Ishikawa (cell line): Measurements from ENCODE around the gene NOCT.

Experiments
- CEBPB ChIP-seq: IDR thresholded peaks from 2 replicates; pipeline ENCODE4 v1.6.1; 2012
- EGR1 ChIP-seq: IDR thresholded peaks from 2 replicates; pipeline ENCODE4 v1.6.1; 2012
- EP300 ChIP-seq: IDR thresholded peaks from 2 replicates; pipeline ENCODE4 v1.6.1; 2012; ENCODE audit warnings: borderline replicate concordance
- FOXM1 ChIP-seq: IDR thresholded peaks from 2 replicates; pipeline ENCODE4 v1.6.1; 2012; ENCODE audit warnings: low read depth, borderline replicate concordance
- NFIC ChIP-seq: IDR thresholded peaks from 2 replicates; pipeline ENCODE4 v1.6.1; 2012
- RAD21 ChIP-seq: IDR thresholded peaks from 2 replicates; pipeline ENCODE4 v1.6.1; 2012; ENCODE audit warnings: low read depth
- TAF1 ChIP-seq: IDR thresholded peaks from 2 replicates; pipeline ENCODE4 v1.6.1; 2012; ENCODE audit warnings: low read depth, mild to moderate bottlenecking
- YY1 ChIP-seq: IDR thresholded peaks from 2 replicates; pipeline ENCODE4 v1.6.1; 2012; ENCODE audit warnings: low read depth
- TF ChIP-seq, protein P1 (sequence below): IDR thresholded peaks from 2 replicates; pipeline ENCODE4 v1.6.1; 2012
- TF ChIP-seq, protein P2 (sequence below): IDR thresholded peaks from 2 replicates; pipeline ENCODE4 v1.6.1; 2012; ENCODE audit warnings: low read depth, mild to moderate bottlenecking
- TF ChIP-seq, protein P3 (sequence below): IDR thresholded peaks from 2 replicates; pipeline ENCODE4 v1.6.1; 2012

DNA sequence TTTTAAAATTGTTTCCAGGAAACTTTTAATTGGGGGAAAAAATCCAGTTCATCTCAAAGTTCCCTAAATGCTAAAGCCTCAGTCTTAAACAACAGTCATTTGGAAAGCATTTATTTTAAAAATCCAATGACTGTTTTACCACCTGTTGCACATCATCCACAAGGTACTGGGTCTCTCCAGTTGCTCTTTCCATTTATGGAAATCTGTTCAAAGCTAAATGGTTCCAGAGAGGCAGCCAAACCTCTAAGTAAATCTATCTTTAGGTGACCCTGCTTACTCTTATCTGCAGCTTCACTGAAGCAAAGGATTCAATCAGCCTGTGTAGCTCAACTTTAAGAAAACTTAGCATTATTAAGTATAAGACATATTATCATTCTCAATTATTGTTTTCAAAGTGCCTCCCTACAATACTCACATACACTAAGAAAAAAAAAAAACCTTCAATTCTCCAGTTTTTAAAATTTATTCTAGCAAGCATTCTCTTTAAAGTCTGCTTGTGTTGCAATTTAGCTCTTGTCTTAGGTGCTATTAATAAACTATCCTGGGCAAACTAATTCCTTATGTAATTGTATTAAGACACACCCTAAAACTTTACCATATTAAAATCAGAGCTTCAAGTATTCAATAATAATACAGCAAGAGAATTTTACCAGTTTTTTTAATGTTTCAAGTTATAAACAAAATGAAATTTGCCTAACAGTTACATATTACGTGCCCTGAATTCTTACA lies 60.6 kb downstream of the NOCT start:
- TF ChIP-seq EP300 (no peak), EGR1 (no peak), TAF1 (no peak), RAD21 (no peak), CEBPB (no peak), FOXM1 (no peak), YY1 (no peak), NFIC (no peak)
- TF ChIP-seq, protein P1, sequence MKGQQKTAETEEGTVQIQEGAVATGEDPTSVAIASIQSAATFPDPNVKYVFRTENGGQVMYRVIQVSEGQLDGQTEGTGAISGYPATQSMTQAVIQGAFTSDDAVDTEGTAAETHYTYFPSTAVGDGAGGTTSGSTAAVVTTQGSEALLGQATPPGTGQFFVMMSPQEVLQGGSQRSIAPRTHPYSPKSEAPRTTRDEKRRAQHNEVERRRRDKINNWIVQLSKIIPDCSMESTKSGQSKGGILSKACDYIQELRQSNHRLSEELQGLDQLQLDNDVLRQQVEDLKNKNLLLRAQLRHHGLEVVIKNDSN = no peak
- TF ChIP-seq, protein P2, sequence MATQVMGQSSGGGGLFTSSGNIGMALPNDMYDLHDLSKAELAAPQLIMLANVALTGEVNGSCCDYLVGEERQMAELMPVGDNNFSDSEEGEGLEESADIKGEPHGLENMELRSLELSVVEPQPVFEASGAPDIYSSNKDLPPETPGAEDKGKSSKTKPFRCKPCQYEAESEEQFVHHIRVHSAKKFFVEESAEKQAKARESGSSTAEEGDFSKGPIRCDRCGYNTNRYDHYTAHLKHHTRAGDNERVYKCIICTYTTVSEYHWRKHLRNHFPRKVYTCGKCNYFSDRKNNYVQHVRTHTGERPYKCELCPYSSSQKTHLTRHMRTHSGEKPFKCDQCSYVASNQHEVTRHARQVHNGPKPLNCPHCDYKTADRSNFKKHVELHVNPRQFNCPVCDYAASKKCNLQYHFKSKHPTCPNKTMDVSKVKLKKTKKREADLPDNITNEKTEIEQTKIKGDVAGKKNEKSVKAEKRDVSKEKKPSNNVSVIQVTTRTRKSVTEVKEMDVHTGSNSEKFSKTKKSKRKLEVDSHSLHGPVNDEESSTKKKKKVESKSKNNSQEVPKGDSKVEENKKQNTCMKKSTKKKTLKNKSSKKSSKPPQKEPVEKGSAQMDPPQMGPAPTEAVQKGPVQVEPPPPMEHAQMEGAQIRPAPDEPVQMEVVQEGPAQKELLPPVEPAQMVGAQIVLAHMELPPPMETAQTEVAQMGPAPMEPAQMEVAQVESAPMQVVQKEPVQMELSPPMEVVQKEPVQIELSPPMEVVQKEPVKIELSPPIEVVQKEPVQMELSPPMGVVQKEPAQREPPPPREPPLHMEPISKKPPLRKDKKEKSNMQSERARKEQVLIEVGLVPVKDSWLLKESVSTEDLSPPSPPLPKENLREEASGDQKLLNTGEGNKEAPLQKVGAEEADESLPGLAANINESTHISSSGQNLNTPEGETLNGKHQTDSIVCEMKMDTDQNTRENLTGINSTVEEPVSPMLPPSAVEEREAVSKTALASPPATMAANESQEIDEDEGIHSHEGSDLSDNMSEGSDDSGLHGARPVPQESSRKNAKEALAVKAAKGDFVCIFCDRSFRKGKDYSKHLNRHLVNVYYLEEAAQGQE = no peak
- TF ChIP-seq, protein P3, sequence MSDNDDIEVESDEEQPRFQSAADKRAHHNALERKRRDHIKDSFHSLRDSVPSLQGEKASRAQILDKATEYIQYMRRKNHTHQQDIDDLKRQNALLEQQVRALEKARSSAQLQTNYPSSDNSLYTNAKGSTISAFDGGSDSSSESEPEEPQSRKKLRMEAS = no peak
